GM19023 (cell line): ENCODE results near the gene XRN2.
"Not testable (repeated sequence)": the region's sequence is repeated elsewhere in the genome, so short reads cannot be mapped to it uniquely, and the experiment has no call there.

Experiments
- ATAC-seq: cut with Tn5 transposase; IDR thresholded peaks from one replicate; pipeline ENCODE4 v1.9.1; 2021; ENCODE audit warnings: mild to moderate bottlenecking, moderate library complexity; ENCODE audit not compliant: unreplicated experiment

The XRN2 gene

DNA sequence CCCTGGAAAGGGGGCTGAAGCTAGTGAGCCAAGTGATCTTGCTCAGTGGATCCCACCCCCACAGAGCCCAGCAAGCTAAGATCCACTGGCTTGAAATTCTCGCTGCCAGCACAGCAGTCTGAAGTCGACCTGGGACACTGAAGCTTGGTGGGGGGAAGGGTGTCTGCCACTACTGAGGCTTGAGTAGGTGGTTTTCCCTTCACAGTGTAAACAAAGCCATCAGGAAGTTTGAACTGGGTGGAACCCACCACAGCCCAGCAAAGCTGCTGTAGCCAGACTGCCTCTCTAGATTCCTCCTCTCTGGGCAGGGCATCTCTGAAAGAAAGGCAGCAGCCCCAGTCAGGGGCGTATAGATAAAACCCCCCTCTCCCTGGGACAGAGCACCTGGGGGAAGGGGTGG, 110.9 kb downstream of the XRN2 start:
- not testable (repeated sequence) for ATAC-seq

DNA sequence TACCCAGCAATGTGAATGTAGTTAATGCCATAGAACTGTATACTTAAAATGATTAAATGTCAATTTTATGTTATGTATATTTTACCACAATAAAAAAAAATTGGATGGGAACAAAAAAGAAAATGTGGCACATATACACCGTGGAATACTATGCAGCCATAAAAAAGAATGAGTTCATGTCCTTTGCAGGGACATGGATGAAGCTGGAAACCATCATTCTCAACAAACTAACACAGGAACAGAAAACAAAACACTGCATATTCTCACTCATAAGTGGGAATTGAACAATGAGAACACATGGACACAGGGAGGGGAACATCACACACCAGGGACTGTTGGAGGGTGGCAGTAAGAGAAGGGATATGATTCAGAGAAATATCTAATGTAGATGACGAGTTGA, 116.0 kb downstream of the XRN2 start:
- not testable (repeated sequence) for ATAC-seq

DNA sequence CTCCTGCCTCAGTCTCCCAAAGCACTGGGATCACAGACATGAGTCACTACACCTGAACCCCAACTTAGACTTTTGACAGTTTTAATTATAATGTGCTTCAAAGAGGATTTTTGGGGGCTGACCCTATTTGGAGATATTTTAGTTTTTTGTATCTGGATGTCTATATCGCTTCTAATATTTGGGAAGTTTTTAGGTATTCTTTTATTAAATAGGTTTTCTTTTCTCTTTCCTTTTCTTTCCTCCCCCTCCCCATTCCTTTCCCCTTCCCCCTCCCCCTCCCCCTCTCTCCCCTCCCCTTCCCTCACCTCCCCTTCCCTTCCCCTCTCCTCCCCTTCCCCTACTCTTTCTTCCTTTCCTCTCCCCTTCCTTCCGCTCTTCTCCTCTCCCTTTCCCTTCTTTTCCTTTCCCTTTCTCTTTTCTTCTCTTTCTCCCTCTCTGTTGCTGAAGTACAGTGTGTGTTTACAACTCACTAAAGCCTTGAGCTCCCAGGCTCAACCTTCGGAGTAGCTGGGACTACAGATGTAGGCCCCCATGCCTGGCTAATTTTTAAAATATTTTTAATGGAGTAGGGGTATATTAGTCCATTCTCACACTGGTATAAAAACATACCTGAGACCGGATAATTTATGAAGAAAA, 118.6 kb downstream of the XRN2 start:
- ATAC-seq = no peak

DNA sequence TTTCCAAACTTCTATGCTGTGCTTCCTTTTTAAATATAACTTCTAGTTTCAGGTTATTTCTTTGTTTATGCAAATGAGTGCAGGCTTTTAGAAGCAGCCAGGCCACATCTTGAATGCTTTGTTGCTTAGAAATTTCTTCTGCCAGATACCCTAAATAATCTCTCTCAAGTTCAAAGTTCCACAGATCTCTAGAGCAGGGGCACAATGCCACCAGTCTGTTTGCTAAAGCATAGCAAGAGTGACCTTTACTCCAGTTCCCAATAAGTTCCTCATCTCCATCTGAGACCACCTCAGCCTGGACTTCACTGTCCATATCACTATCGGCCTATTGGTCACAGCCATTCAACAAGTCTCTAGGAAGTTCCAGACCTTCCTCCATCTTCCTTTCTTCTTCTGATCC, 120.6 kb downstream of the XRN2 start:
- ATAC-seq = not testable (repeated sequence)

DNA sequence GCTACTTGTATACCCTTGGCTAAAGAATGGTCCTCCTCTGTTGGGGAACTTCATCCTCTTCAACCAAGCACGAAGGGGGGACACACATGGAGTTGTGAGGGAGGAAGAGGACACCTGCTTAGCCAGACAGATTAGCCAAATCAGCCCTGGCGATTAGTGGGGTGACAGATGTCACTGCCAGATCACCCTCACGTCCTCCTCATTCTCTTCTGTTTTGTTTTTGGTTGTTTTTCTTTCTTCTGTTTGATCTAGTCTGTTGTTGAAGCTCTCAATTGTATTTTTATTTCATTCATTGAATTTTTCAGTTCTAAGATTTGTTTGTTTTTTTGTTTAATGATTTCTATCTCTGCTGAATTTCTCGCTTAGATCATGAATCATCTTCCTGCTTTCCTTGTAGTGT, 121.7 kb downstream of the XRN2 start:
- ATAC-seq = no peak

DNA sequence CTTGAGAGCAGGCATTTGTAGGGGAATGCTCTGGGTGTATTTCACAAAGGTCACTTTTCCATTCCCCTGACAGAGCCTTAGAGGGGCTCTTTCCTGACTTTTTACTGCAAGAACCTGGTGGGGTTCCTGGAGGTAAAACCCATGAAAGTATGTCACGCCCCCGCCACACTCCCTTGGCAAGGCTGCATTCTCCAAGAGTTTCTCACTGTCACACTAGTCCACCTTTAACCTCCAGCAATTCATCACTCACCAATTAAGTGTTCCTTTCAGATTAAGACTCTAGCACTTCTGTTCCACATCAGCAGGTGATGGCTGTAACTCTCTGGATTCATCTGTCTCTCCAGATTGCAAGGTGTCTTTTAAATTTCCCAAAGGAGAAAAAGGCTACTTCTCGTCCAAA, 126.9 kb downstream of the XRN2 start:
- ATAC-seq = no peak

DNA sequence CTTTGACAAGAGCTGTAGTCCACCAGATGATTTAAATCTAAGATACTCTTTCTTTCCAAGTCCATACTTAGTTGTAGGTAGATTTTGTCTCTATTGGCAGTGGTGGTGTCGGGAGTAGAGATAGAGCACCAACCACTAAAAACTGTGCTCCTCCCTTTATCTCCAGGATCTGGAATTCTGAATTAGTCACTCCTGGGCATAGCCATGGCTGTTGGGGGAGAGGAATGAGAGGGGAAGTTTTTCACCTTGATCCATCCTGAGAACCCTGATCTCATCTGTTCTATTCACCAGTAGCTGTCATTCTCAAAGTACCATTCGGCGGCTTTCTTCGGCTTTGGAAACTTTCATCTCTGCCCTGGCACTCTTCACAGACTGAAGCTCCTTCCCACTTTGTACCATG, 129.8 kb downstream of the XRN2 start:
- ATAC-seq = no peak

DNA sequence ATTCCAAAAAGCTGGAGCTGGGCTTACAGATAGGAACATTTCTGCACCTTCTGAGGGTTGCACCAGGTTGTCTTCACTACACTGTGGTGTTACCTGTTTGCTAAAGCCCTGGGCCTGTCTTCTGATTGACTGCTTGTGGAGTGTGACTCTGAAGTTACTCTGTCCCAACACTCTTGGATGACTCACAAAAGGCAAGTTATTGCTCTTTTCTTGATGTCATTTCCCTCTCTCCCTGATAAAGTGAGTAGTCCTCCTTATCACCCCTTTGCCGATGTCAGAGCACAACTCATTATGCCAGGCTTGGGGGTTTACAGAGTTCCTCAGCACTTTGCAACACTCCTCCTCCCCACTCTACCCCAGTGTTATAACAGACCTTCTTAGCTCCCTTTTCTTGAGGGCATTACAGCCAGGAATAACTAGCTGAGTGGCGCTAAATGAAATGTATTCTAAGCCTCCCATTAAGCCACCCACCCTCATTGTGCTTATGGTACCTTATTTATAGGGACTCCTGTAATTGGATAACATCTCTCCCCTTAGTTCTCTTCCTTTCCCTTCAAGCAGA, 130.3 kb downstream of the XRN2 start:
- no peak for ATAC-seq

DNA sequence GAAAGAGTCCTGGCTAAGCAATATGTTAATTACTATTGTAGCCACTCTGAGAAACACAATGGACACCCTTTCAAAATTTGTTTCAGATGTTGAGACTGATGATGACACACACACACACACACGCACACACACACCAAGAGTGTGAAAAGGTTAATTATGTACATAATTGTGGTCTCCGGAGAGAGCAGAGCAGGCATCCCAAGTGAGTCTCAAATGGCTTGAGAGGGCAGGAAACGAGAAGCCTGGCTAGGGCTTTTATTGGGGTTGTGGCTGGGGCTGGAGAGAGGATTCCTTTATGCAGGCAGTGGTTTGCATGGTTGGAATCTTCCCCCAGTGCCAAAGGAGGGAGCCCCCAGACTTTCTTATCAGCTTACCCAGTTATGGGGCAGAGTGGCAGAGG, 132.4 kb downstream of the XRN2 start:
- no peak for ATAC-seq

DNA sequence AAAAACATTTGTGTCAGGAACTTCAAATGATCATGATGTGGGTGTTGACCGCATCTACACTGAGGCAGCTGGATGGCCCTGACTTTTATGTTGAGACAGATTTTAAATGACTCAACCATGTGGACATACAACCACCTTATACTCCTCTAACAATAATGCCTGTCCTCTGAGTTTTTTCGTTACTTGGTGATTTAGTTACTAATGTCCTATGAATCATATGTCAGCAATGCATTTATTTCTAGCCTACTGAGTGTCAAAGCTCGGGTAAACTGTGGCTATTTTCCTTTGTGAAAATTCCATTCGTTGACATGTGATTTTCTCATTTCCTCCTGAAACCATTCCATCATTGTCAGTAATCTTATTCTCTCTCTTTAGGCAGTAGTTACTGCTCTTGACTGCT, 133.1 kb downstream of the XRN2 start:
- ATAC-seq = no peak

DNA sequence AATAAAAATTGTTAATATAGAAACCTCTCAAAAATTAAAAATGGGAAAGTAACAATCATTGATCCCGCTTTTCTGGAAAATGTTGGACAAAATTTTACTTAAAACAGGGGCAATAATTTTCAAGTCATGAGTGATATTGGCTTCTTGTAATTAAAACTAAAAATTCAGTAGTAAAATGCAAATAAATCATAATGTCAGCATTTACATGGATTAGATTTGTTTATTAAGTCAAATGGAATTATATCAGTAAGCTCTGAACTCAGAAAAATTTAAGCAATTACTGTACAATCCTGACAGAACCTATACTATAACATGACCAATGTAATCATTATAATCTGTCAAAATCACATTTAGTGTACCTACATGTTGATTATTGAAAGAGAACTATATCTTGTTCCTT, 134.1 kb downstream of the XRN2 start:
- no peak for ATAC-seq

DNA sequence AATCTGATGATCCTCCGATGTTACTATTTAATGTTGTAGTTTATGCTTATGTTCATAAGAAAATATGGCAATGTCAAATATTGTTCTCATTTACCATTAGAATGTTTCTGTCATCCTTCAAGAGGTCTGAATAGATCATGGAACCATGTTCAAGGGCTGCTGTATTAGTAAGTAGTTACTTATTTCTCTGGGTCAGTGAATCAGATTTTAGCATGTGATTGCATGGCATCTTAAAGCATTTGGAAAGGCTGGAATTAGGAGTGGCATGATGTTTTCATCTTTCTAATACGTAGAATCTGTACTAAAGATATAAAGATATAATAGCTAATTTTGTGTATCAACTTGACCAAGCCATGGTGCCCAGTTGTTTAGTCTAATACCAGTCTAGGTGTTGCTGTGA, 134.7 kb downstream of the XRN2 start:
- ATAC-seq = no peak
